PFSK-1 (cell line): ENCODE measurements around the gene MYO7B.

Experiments used
- FOXP2 ChIP-seq: optimal IDR thresholded peaks from 2 replicates; pipeline ENCODE3; 2011; ENCODE audit warnings: borderline replicate concordance, control low read depth, inconsistent platforms; ENCODE audit not compliant: insufficient read depth; ENCODE audit errors: extremely low read length, extremely low read depth
- POLR2AphosphoS5 ChIP-seq: IDR thresholded peaks from 2 replicates; pipeline ENCODE4 v1.6.1; 2012; ENCODE audit warnings: low read depth, mild to moderate bottlenecking, control low read depth, low read length, moderate library complexity
- SIN3A ChIP-seq: IDR thresholded peaks from 2 replicates; pipeline ENCODE4 v1.6.1; 2012; ENCODE audit warnings: mild to moderate bottlenecking, low read length, moderate library complexity, borderline replicate concordance; ENCODE audit not compliant: insufficient read depth
- TAF1 ChIP-seq: IDR thresholded peaks from 2 replicates; pipeline ENCODE4 v1.6.1; 2012; ENCODE audit warnings: low read length, control low read depth, borderline replicate concordance; ENCODE audit not compliant: insufficient read depth
- TF ChIP-seq, protein P1 (sequence below), 2 experiments: IDR thresholded peaks; 2 replicates each; pipeline versions ENCODE4 v1.6.1 to v1.8.0; 2011 to 2012; ENCODE audit warnings: low read depth in 2 of 2, low read length in 2 of 2, control low read depth in 1 of 2, inconsistent platforms in 1 of 2, mild to moderate bottlenecking in 1 of 2, moderate library complexity in 1 of 2; ENCODE audit not compliant: insufficient read depth in 1 of 2

Gene MYO7B

GRCh38 chr2:127573298-127573697, 37.8 kb downstream of the MYO7B start:
- TF ChIP-seq TAF1 = no peak
- TF ChIP-seq, protein P1, sequence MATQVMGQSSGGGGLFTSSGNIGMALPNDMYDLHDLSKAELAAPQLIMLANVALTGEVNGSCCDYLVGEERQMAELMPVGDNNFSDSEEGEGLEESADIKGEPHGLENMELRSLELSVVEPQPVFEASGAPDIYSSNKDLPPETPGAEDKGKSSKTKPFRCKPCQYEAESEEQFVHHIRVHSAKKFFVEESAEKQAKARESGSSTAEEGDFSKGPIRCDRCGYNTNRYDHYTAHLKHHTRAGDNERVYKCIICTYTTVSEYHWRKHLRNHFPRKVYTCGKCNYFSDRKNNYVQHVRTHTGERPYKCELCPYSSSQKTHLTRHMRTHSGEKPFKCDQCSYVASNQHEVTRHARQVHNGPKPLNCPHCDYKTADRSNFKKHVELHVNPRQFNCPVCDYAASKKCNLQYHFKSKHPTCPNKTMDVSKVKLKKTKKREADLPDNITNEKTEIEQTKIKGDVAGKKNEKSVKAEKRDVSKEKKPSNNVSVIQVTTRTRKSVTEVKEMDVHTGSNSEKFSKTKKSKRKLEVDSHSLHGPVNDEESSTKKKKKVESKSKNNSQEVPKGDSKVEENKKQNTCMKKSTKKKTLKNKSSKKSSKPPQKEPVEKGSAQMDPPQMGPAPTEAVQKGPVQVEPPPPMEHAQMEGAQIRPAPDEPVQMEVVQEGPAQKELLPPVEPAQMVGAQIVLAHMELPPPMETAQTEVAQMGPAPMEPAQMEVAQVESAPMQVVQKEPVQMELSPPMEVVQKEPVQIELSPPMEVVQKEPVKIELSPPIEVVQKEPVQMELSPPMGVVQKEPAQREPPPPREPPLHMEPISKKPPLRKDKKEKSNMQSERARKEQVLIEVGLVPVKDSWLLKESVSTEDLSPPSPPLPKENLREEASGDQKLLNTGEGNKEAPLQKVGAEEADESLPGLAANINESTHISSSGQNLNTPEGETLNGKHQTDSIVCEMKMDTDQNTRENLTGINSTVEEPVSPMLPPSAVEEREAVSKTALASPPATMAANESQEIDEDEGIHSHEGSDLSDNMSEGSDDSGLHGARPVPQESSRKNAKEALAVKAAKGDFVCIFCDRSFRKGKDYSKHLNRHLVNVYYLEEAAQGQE (IDR thresholded peaks at IDR 0.05; ENCODE audit: insufficient read depth in 1 of 2, low read depth in 2 of 2, low read length in 2 of 2) = no peak
- TF ChIP-seq POLR2AphosphoS5 = no peak
- TF ChIP-seq FOXP2 = no peak
- TF ChIP-seq SIN3A = no peak

DNA sequence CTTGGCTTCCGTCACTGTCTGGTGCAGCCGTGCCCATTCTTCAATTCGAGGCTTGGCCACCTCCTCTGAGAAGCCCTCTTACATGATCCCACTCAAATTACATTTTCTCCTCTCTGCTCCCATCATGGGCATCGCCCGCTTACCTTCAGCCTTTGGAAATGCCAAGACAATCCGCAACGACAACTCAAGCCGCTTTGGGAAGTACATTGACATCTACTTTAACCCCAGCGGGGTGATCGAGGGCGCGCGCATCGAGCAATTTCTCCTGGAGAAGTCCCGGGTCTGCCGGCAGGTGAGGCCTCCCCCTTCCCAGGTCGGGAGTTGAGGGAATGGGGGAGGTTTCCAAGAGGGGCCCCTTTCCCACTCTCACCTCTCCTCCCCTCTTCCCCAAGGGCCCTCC, 38.3 kb downstream of the MYO7B start:
- TF ChIP-seq FOXP2 (no peak), SIN3A (no peak), POLR2AphosphoS5 (no peak), TAF1 (no peak)
- TF ChIP-seq, protein P1 (IDR thresholded peaks at IDR 0.05; ENCODE audit: insufficient read depth in 1 of 2, low read depth in 2 of 2, low read length in 2 of 2) = no peak

DNA sequence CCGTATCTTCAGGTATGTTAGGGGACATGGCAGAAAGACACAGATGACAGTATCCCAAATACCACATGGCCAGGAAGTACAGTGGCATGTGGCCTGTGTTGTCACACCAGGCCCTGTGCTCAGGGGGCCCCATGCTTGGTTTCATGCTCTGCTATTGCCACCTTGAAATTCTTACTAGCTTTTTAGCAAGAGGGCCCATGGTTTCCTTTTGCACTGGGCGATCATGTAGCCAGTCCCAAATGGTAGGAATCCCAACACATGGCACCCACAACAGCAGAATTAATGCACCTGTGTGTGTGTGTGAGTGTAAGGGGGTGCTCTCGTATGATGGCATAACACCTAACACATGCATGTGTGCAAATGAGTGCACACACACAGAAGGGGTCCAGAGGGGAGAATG, 39.2 kb downstream of the MYO7B start:
- TF ChIP-seq POLR2AphosphoS5 (no peak), TAF1 (no peak), SIN3A (no peak), FOXP2 (no peak)
- TF ChIP-seq, protein P1 (IDR thresholded peaks at IDR 0.05; ENCODE audit: insufficient read depth in 1 of 2, low read depth in 2 of 2, low read length in 2 of 2) = no peak

DNA sequence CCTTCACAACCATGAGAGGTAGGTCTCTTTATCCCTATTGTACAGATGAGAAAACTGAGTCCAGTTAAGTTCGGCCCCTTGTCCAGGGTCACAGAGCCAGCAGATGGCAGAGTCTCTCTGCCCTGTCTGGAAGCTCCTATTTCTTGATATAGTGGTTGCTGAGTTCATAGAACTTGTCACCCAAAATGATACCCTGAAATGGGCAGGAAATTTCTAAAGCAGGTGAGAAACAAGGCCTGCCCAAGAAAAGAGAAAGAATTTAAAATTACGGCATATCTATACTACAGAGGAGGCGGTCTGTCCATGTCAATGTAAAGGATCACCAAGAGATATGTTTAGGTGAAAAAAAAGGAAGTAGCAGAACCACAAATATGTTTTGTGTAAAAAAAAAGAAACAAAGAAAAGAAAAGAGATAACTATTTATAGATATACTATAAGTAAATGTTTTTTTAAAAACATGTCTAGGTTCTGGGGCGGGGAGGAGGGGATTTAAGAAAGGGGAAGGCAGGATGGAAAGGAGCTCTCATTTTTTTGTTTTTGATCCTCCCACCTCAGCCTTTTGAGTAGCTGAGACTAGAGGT, 39.8 kb downstream of the MYO7B start:
- TF ChIP-seq SIN3A (no peak), POLR2AphosphoS5 (no peak), TAF1 (no peak), FOXP2 (no peak)
- TF ChIP-seq, protein P1 (IDR thresholded peaks at IDR 0.05; ENCODE audit: insufficient read depth in 1 of 2, low read depth in 2 of 2, low read length in 2 of 2) = no peak

DNA sequence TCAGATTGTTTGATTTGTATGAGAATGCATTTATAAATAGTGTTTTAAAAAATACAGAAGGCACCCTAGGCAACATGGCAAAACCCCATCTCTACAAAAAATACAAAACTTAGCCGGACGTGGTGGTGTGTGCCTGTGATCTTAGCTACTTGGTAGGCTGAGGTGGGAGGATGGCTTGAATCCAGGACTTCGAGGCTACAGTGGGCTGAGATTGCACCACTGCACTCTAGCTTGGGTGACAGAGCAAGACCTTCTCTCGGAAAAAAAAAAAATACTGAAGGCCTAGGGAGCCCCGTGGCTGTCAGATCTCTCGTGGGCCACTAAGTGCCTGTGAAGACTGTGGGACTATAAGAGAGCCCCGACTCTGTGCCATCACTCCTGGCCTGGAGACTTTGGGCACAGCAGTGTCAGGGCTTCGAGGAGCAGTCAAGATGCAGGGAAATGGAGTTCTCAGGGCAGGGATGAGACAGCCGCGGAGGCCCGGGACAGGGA, 40.5 kb downstream of the MYO7B start:
- TF ChIP-seq SIN3A = no peak
- no peak for TF ChIP-seq FOXP2
- no peak for TF ChIP-seq TAF1
- TF ChIP-seq, protein P1 (IDR thresholded peaks at IDR 0.05; ENCODE audit: insufficient read depth in 1 of 2, low read depth in 2 of 2, low read length in 2 of 2) = no peak
- no peak for TF ChIP-seq POLR2AphosphoS5
